HFF-Myc (cell line): ENCODE results near the gene PELI3.

Experiments
- DNase-seq: peaks from one replicate; pipeline ENCODE4 v3.0.0-alpha.2; 2011; ENCODE audit warnings: low read depth; ENCODE audit errors: extremely low read depth
- H3K4me3 ChIP-seq: replicated peaks from 2 replicates; pipeline ENCODE4 v1.5.1; 2011; ENCODE audit warnings: low read depth, mild to moderate bottlenecking, control low read depth, low read length
- CTCF ChIP-seq: IDR thresholded peaks from 2 replicates; pipeline ENCODE4 v1.5.1; 2012; ENCODE audit warnings: mild to moderate bottlenecking, low read depth, low read length, control low read depth; ENCODE audit errors: missing control alignments

The PELI3 gene

GRCh38 chr11:66468691-66469090, 2.0 kb downstream of the PELI3 start:
- no peak for DNase-seq
- TF ChIP-seq CTCF: no peak
- no peak overlapping the region for H3K4me3 ChIP-seq

DNA sequence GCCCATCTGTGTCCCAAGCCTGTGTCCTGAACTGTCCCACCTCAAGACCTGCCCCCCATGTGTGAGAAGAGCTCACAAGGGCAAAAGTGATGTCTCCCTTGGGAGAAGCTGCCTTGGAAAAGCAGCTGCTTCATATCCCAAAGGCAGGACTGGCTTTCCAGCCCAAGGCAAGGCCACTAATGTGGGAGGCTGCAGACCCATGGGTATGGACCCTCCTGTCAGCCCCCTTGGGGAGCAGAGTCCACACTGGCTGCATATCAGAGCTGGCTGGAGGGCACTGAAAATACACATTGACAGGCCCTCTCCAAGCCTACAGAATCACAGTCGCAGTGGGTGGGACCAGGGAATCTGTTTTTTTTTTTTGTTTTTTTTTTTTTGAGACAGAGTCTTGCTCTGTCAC, 2.7 kb downstream of the PELI3 start:
- no peak for DNase-seq

DNA sequence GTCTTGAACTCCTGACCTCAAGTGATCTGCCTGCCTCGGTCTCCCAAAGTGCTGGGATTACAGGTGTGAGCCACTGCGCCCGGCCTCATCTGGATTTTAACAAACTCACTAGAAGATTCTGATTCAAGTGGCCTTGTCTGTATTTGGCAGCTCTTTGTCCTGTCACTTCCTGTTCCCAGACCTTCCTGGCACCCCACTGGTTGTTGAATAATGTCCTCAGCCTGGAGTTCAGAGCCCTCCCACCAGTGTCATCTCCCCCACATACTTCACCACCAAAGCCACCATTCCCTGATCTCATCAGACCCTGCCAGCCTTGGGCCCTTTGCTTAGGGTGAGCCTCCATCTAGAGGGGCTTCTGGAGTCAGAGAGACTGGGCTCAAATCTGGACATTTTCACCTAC, 3.3 kb downstream of the PELI3 start:
- no peak for TF ChIP-seq CTCF
- DNase-seq: no peak
- no peak overlapping the region for H3K4me3 ChIP-seq

More for the DNA sequence above, 2.7 kb downstream of the PELI3 start:
- H3K4me3 ChIP-seq: no peak overlapping the region
- no peak for TF ChIP-seq CTCF

DNA sequence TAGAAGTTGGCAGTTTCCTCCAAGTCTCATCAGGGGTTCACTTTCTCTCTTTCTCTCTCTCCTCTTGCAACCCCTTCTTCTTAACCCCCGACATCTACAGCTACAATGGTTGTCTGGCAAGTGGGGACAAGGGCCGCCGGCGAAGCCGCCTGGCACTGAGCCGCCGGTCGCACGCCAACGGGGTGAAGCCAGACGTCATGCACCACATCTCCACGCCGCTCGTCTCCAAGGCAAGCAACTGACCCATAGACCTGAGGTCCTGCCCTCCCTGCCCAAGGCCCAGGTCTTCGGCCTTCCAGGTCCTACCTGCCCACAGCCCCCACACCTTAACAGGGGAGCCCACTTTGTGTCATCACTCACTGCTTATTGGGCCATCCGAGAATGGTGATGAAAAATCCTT, 4.4 kb downstream of the PELI3 start:
- no peak for TF ChIP-seq CTCF
- no peak for DNase-seq
- H3K4me3 ChIP-seq: no peak overlapping the region

DNA sequence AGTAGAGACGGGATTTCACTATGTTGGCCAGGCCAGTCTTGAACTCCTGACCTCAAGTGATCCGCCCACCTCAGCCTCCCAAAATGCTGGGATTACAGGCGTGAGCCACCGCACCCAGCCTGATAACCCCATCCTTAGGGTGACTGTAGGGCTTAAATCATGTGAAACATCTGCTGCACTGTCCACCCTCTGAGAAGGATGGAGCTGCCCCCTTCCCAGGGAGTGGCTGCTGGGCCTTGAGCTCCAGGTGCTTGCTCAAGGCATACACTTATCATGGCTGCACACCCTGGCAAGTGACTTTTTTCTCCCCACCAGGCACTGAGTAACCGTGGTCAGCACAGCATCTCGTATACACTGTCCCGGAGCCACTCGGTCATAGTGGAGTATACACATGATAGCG, 5.3 kb downstream of the PELI3 start:
- H3K4me3 ChIP-seq: no peak overlapping the region
- DNase-seq: no peak
- TF ChIP-seq CTCF: no peak

GRCh38 chr11:66473167-66473566, 6.5 kb downstream of the PELI3 start:
- no peak overlapping the region for H3K4me3 ChIP-seq
- no peak for TF ChIP-seq CTCF
- no peak for DNase-seq
